Activated naive CD8-positive, alpha-beta T cell (primary cell): ENCODE results near the gene E2F7.

ENCODE experiments used
- H3K27ac Mint-ChIP-seq: one replicate; pipeline ENCODE4 v1.8.0; 2021; ENCODE audit warnings: mixed read lengths
- H3K27me3 Mint-ChIP-seq: one replicate; pipeline ENCODE4 v1.8.0; 2021; ENCODE audit warnings: mixed read lengths
- H3K36me3 Mint-ChIP-seq: one replicate; pipeline ENCODE4 v1.8.0; 2021; ENCODE audit warnings: mixed read lengths
- H3K4me1 Mint-ChIP-seq: one replicate; pipeline ENCODE4 v1.8.0; 2021; ENCODE audit warnings: low read depth, mixed read lengths
- H3K4me3 Mint-ChIP-seq: one replicate; pipeline ENCODE4 v1.8.0; 2021; ENCODE audit warnings: mild to moderate bottlenecking, mixed read lengths
- H3K9me3 Mint-ChIP-seq: one replicate; pipeline ENCODE4 v1.8.0; 2021; ENCODE audit warnings: low read depth, mixed read lengths

The E2F7 gene

GRCh38 chr12:77013091-77013490 lies 52.3 kb downstream of the E2F7 start:
- Mint-ChIP-seq H3K27ac (no peak overlapping the region), H3K4me1 (peaks cover 6% of the 10 kb centered on the region), H3K9me3 (no peaks in the 10 kb centered on the region), H3K36me3 (no peaks in the 10 kb centered on the region), H3K4me3 (no peak overlapping the region), H3K27me3 (peaks cover 12% of the 10 kb centered on the region)

GRCh38 chr12:77010691-77011548 lies 54.4 kb downstream of the E2F7 start:
- H3K27me3 Mint-ChIP-seq = peaks cover 12% of the 10 kb centered on the region
- no peak overlapping the region for H3K27ac Mint-ChIP-seq
- peaks cover 6% of the 10 kb centered on the region for H3K4me1 Mint-ChIP-seq
- no peaks in the 10 kb centered on the region for H3K9me3 Mint-ChIP-seq
- H3K4me3 Mint-ChIP-seq = no peak overlapping the region
- H3K36me3 Mint-ChIP-seq = no peaks in the 10 kb centered on the region

- Mint-ChIP-seq H3K9me3 (no peaks in the 10 kb centered on the region), H3K27ac (no peak overlapping the region), H3K4me1 (peaks cover 6% of the 10 kb centered on the region), H3K4me3 (no peak overlapping the region), H3K27me3 (peaks cover 14% of the 10 kb centered on the region), H3K36me3 (no peaks in the 10 kb centered on the region)
These were observed 57.9 kb downstream of the E2F7 start for GRCh38 chr12:77007476-77007875.

GRCh38 chr12:77005611-77006098 lies 59.7 kb downstream of the E2F7 start:
- H3K4me1 Mint-ChIP-seq = peaks cover 3% of the 10 kb centered on the region
- no peaks in the 10 kb centered on the region for H3K36me3 Mint-ChIP-seq
- no peak overlapping the region for H3K4me3 Mint-ChIP-seq
- peaks cover 14% of the 10 kb centered on the region for H3K27me3 Mint-ChIP-seq
- no peak overlapping the region for H3K27ac Mint-ChIP-seq
- H3K9me3 Mint-ChIP-seq = no peaks in the 10 kb centered on the region

- Mint-ChIP-seq H3K4me3 (no peak overlapping the region), H3K36me3 (no peaks in the 10 kb centered on the region), H3K27me3 (peaks cover 10% of the 10 kb centered on the region), H3K9me3 (no peaks in the 10 kb centered on the region), H3K27ac (no peak overlapping the region), H3K4me1 (no peaks in the 10 kb centered on the region)
These were observed 61.5 kb downstream of the E2F7 start for GRCh38 chr12:77003914-77004313.

- H3K4me1 Mint-ChIP-seq = no peaks in the 10 kb centered on the region
These were observed 62.1 kb downstream of the E2F7 start for GRCh38 chr12:77003246-77003645.

GRCh38 chr12:77002382-77002781 lies 63.0 kb downstream of the E2F7 start:
- Mint-ChIP-seq H3K36me3 (no peaks in the 10 kb centered on the region), H3K27ac (no peak overlapping the region), H3K27me3 (peaks cover 4% of the 10 kb centered on the region), H3K4me3 (no peak overlapping the region), H3K9me3 (no peaks in the 10 kb centered on the region), H3K4me1 (no peaks in the 10 kb centered on the region)

More at GRCh38 chr12:77003246-77003645, 62.1 kb downstream of the E2F7 start:
- H3K36me3 Mint-ChIP-seq = no peaks in the 10 kb centered on the region
- no peak overlapping the region for H3K4me3 Mint-ChIP-seq
- no peaks in the 10 kb centered on the region for H3K9me3 Mint-ChIP-seq
- H3K27me3 Mint-ChIP-seq = peaks cover 9% of the 10 kb centered on the region
- H3K27ac Mint-ChIP-seq = no peak overlapping the region

- Mint-ChIP-seq H3K27ac (no peak overlapping the region), H3K27me3 (peaks cover 4% of the 10 kb centered on the region), H3K9me3 (no peaks in the 10 kb centered on the region), H3K4me3 (no peak overlapping the region), H3K4me1 (no peaks in the 10 kb centered on the region), H3K36me3 (no peaks in the 10 kb centered on the region)
These were observed 64.1 kb downstream of the E2F7 start for GRCh38 chr12:77001276-77001675.

- H3K9me3 Mint-ChIP-seq = no peaks in the 10 kb centered on the region
- no peak overlapping the region for H3K4me3 Mint-ChIP-seq
- H3K4me1 Mint-ChIP-seq = no peaks in the 10 kb centered on the region
- H3K27ac Mint-ChIP-seq = no peak overlapping the region
- no peaks in the 10 kb centered on the region for H3K27me3 Mint-ChIP-seq
- H3K36me3 Mint-ChIP-seq = no peaks in the 10 kb centered on the region
These were observed 66.3 kb downstream of the E2F7 start for GRCh38 chr12:76998908-76999556.

GRCh38 chr12:76998386-76998785 lies 67.0 kb downstream of the E2F7 start:
- Mint-ChIP-seq H3K4me1 (no peaks in the 10 kb centered on the region), H3K36me3 (no peaks in the 10 kb centered on the region), H3K27me3 (no peaks in the 10 kb centered on the region), H3K27ac (no peak overlapping the region), H3K4me3 (no peak overlapping the region), H3K9me3 (no peaks in the 10 kb centered on the region)

- H3K27me3 Mint-ChIP-seq = no peaks in the 10 kb centered on the region
- H3K9me3 Mint-ChIP-seq = no peaks in the 10 kb centered on the region
- H3K27ac Mint-ChIP-seq = no peak overlapping the region
- no peaks in the 10 kb centered on the region for H3K36me3 Mint-ChIP-seq
- H3K4me1 Mint-ChIP-seq = no peaks in the 10 kb centered on the region
- no peak overlapping the region for H3K4me3 Mint-ChIP-seq
These were observed 68.2 kb downstream of the E2F7 start for GRCh38 chr12:76997011-76997780.

GRCh38 chr12:76990716-76991115 lies 74.7 kb downstream of the E2F7 start:
- Mint-ChIP-seq H3K9me3 (peaks cover 3% of the 10 kb centered on the region), H3K27me3 (no peaks in the 10 kb centered on the region), H3K4me1 (no peaks in the 10 kb centered on the region), H3K36me3 (no peaks in the 10 kb centered on the region), H3K27ac (no peak overlapping the region), H3K4me3 (no peak overlapping the region)

- Mint-ChIP-seq H3K9me3 (peaks cover 25% of the 10 kb centered on the region), H3K4me1 (no peaks in the 10 kb centered on the region), H3K27me3 (peaks cover 3% of the 10 kb centered on the region), H3K36me3 (peaks cover 16% of the 10 kb centered on the region), H3K27ac (no peak overlapping the region), H3K4me3 (no peak overlapping the region)
These were observed 80.8 kb downstream of the E2F7 start for GRCh38 chr12:76984566-76984965.

GRCh38 chr12:76983420-76983819 lies 81.9 kb downstream of the E2F7 start:
- Mint-ChIP-seq H3K27me3 (peaks cover 3% of the 10 kb centered on the region), H3K4me1 (no peaks in the 10 kb centered on the region), H3K4me3 (no peak overlapping the region), H3K27ac (no peak overlapping the region), H3K36me3 (peaks cover 16% of the 10 kb centered on the region), H3K9me3 (peaks cover 25% of the 10 kb centered on the region)

- Mint-ChIP-seq H3K36me3 (peaks cover 16% of the 10 kb centered on the region), H3K4me3 (no peak overlapping the region), H3K27ac (no peak overlapping the region)
These were observed 85.2 kb downstream of the E2F7 start for GRCh38 chr12:76980196-76980595.

More at GRCh38 chr12:76980196-76980595, 85.2 kb downstream of the E2F7 start:
- Mint-ChIP-seq H3K9me3 (peaks cover 25% of the 10 kb centered on the region), H3K27me3 (peaks cover 3% of the 10 kb centered on the region), H3K4me1 (no peaks in the 10 kb centered on the region)
